Esophagus muscularis mucosa (tissue), 4 donors: ENCODE data around the gene ANGPTL1. TPM values are rescaled to one million over a fixed set of nuclear protein-coding genes. Genes with fewer than 3 reads are reported as not detected.

Source experiments
- DNase-seq: peaks from one replicate; pipeline ENCODE4 v3.0.0-alpha.2; 2017; ENCODE audit errors: extremely low spot score
- H3K27ac ChIP-seq, 4 donors: fragments of 200-600 bp; sonication (generic); replicated peaks in 1 of 4; 1 replicate in 3 of 4; 2 replicates in 1 of 4; pipeline ENCODE4 v1.5.1; 2016 to 2019; ENCODE audit warnings: mild to moderate bottlenecking in 1 of 4
- H3K27me3 ChIP-seq, 4 donors: fragments of 200-600 bp; sonication (generic); one replicate each; pipeline versions ENCODE4 v1.5.1 to v1.6.0; 2016 to 2019
- H3K36me3 ChIP-seq, 4 donors: fragments of 200-600 bp; sonication (generic); one replicate each; pipeline ENCODE4 v1.5.1; 2016 to 2019
- H3K4me1 ChIP-seq, 4 donors: fragments of 200-600 bp; sonication (generic); one replicate each; pipeline ENCODE4 v1.5.1; 2016 to 2019
- H3K4me3 ChIP-seq, 4 donors: fragments of 200-600 bp; sonication (generic); 1 replicate in 2 of 4; 2 replicates in 2 of 4; pipeline ENCODE4 v1.5.1; 2016 to 2019; ENCODE audit warnings: mild to moderate bottlenecking in 4 of 4, moderate library complexity in 1 of 4
- H3K9me3 ChIP-seq, 4 donors: fragments of 200-600 bp; sonication (generic); 1 replicate in 3 of 4; 2 replicates in 1 of 4; pipeline ENCODE4 v1.5.1; 2016 to 2019
- CTCF ChIP-seq, 3 experiments: fragments of 200-600 bp in 2 of 3; fragments of 450-650 bp in 1 of 3; sonication (generic) in 2 of 3; IDR thresholded peaks; one replicate each; pipeline ENCODE4 v1.5.1; 2017 to 2019; ENCODE audit warnings: antibody characterized with exemption in 3 of 3, mild to moderate bottlenecking in 2 of 3, moderate library complexity in 1 of 3
- EP300 ChIP-seq: sonication (generic); formaldehyde crosslinking; IDR thresholded peaks from one replicate; pipeline ENCODE4 v1.6.1; 2017; ENCODE audit warnings: antibody characterized with exemption
- POLR2A ChIP-seq: fragments of 450-650 bp; IDR thresholded peaks from one replicate; pipeline ENCODE4 v1.6.1; 2017; ENCODE audit warnings: antibody characterized with exemption, moderate library complexity, mild to moderate bottlenecking, low read depth
- POLR2AphosphoS5 ChIP-seq, 2 donors: sonication (generic); formaldehyde crosslinking; IDR thresholded peaks; one replicate each; pipeline ENCODE4 v1.6.1; 2017; ENCODE audit warnings: antibody characterized with exemption in 2 of 2
- WGBS: methylation state at CpG from one replicate; pipeline ENCODE4 v1.1.5; 2018; 5-methylcytosine and 5-hydroxymethylcytosine counted together
- intact Hi-C: fragments of 100-400 bp; cut with DNase I; formaldehyde crosslinking; loops from one replicate; pipeline ENCODE4 v1.15.1; 2023
- total RNA-seq, 4 donors: library from RNA; depleted of rRNA; stranded (reverse); fragments of >200 nt; gene quantifications; one replicate each; pipeline versions ENCODE4 v1.1.0 to v1.2.1, GENCODE V29; 2016

ANGPTL1 gene
- total RNA-seq, 4 donors from 2014 or later, result 149 to 206 (median 172) TPM

GRCh38 chr1:178802873-178803272, 68.0 kb downstream of the ANGPTL1 start:
- WGBS, result 98% methylated on average over 3 of the region's 3 CpGs
- H3K4me1 ChIP-seq, result no peaks in the 10 kb centered on the region
- no peak for DNase-seq
- no peak overlapping the region for H3K27ac ChIP-seq
- peaks cover 0 to 6% (median 0%) of the 10 kb centered on the region in 4 donors for H3K36me3 ChIP-seq
- peaks cover 0 to 7% (median 0%) of the 10 kb centered on the region in 4 donors for H3K9me3 ChIP-seq
- intact Hi-C loops, result no loop called here
- TF ChIP-seq CTCF (IDR thresholded peaks at IDR 0.05) (no peak), EP300 (no peak), POLR2A (no peak), POLR2AphosphoS5 (IDR thresholded peaks at IDR 0.05) (no peak)
- no peaks in the 10 kb centered on the region for H3K27me3 ChIP-seq
- no peak overlapping the region for H3K4me3 ChIP-seq

Other genes with a start within 250 kb of the ANGPTL1 start
- 10 to 100 TPM in 3 of 4 donors, 1 to 10 TPM in 1; 9.3 to 22.8 (median 17.3) TPM for gene RALGPS2, start 145.8 kb downstream of the ANGPTL1 start, total RNA-seq
- 10 to 100 TPM; 63.8 to 83.5 (median 66.5) TPM for gene FAM20B, start 154.8 kb upstream of the ANGPTL1 start, total RNA-seq
- gene TOR3A, start 211.0 kb upstream of the ANGPTL1 start, total RNA-seq, result 10 to 100 TPM; 38.6 to 55.8 (median 39.1) TPM